ENCODE results near the gene SSC5D. TPM values are rescaled to one million over a fixed set of nuclear protein-coding genes. Genes with fewer than 3 reads are reported as not detected.

SSC5D gene
- total and polyA plus RNA-seq, 9 of the 15 experiments (the other 6 are each of a cell fraction or from before 2014, with no cell fraction given) = 0.04 to 0.71 (median 0.14) TPM; not detected in 2

- Histone ChIP-seq H3K79me2 (ENCODE audit: control insufficient read depth, insufficient read depth, low read length) (peaks cover 2% of the 10 kb centered on the region; the same call in 1 of the 3 replicates), H3K4me2 (ENCODE audit: insufficient read depth, low read length) (peak overlapping the region; percentile 53), H3K4me1 (replicated peaks in 1 of 2; ENCODE audit: control insufficient read depth in 2 of 2, insufficient read depth in 2 of 2, low read length in 2 of 2) (peaks cover 3 to 75% of the 10 kb centered on the region in 2 experiments), H3K9me1 (ENCODE audit: control insufficient read depth, insufficient read depth, low read length) (no peaks in the 10 kb centered on the region), H2AFZ (ENCODE audit: low read depth, low read length) (no peak overlapping the region), H3K4me3 (peak overlapping the region; percentile 28), H3K36me3 (ENCODE audit: control insufficient read depth, insufficient read depth, low read length) (peaks cover 29% of the 10 kb centered on the region; the same call in 2 of the 3 replicates), H3K27ac (ENCODE audit: extremely low read depth, low read depth, low read length) (no peak overlapping the region), H4K20me1 (replicated peaks; ENCODE audit: control insufficient read depth, insufficient read depth, low read length) (no peaks in the 10 kb centered on the region; the same call in 1 of the 2 replicates), H3K9ac (ENCODE audit: insufficient read depth in 1 of 2, low read depth in 2 of 2, low read length in 2 of 2) (peak overlapping the region in 1 of 2 experiments; percentile 15; a peak in 2 of 4 replicates), H3K27me3 (ENCODE audit: control insufficient read depth in 2 of 2, insufficient read depth in 2 of 2, low read length in 2 of 2) (peaks cover 0 to 14% of the 10 kb centered on the region in 2 experiments; a peak in 4 of 5 replicates), H3K9me3 (replicated peaks; ENCODE audit: control insufficient read depth, insufficient read depth, low read depth, low read length) (no peaks in the 10 kb centered on the region)
- no peak for ATAC-seq
- peak; percentile 27 to 64 (median 53) for DNase-seq (ENCODE audit: extremely low read depth in 1 of 4, low spot score in 3 of 4)
- intact Hi-C loops (cut with micrococcal nuclease) = loop anchor here (5.0 kb wide), 1 partner anchor 65 kb away; the partner anchor contains the start of gene RPL28
- in situ Hi-C loops (cut with MboI) = no loop called here
- ChIA-PET CTCF (ENCODE audit: low intra/inter-chr PET ratio) (interaction anchor here (1.1 kb wide), 1 partner anchor 52 kb away, joined by 6 read pairs; no protein-coding TSS in a partner anchor), POLR2A (interaction anchor here (0.6 to 2.0 kb wide), 7 partner anchors 8 to 362 kb away, joined by 3 to 7 read pairs (median 4); partner anchors contain the start of genes FIZ1 and ISOC2)
- BruUV-seq (replicated peaks) = no TSS peak
- WGBS (ENCODE audit: insufficient coverage, low coverage, missing lambda C conversion rate) = 1% methylated on average over 29 of the region's 57 CpGs
- no peak for FAIRE-seq
- no peak for TF ChIP-seq TCF3 (CRISPR knock-in tag; IDR thresholded peaks at IDR 0.05)
- TF ChIP-seq, protein P1, sequence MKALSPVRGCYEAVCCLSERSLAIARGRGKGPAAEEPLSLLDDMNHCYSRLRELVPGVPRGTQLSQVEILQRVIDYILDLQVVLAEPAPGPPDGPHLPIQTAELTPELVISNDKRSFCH (CRISPR knock-in tag; IDR thresholded peaks at IDR 0.05) = no peak
- TF ChIP-seq, protein P1 (tag; IDR thresholded peaks at IDR 0.05) = no peak
- TF ChIP-seq, protein P2, sequence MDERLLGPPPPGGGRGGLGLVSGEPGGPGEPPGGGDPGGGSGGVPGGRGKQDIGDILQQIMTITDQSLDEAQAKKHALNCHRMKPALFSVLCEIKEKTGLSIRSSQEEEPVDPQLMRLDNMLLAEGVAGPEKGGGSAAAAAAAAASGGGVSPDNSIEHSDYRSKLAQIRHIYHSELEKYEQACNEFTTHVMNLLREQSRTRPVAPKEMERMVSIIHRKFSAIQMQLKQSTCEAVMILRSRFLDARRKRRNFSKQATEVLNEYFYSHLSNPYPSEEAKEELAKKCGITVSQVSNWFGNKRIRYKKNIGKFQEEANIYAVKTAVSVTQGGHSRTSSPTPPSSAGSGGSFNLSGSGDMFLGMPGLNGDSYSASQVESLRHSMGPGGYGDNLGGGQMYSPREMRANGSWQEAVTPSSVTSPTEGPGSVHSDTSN (CRISPR knock-in tag; IDR thresholded peaks at IDR 0.05; ENCODE audit: low read depth) = no peak
- TF ChIP-seq, protein P2 (tag; conservative IDR thresholded peaks at IDR 0.05; ENCODE audit: low read depth) = 0 out of 2 replicates have a peak, but pooled peaks have one; percentile 7
- no peak for TF ChIP-seq ZNF140 (CRISPR knock-in tag; IDR thresholded peaks at IDR 0.05)
- TF ChIP-seq NFE2L1 (tag; IDR thresholded peaks at IDR 0.05; ENCODE audit: borderline replicate concordance, low read depth) = no peak
- TF ChIP-seq ESRRB (CRISPR knock-in tag; IDR thresholded peaks at IDR 0.05; ENCODE audit: borderline replicate concordance) = no peak
- TF ChIP-seq SUPT5H (IDR thresholded peaks at IDR 0.05) = peak; percentile 42; the same call in 1 of the 2 replicates
- TF ChIP-seq ETS2 (tag; IDR thresholded peaks at IDR 0.05; ENCODE audit: borderline replicate concordance, poor library complexity, severe bottlenecking) = no peak
- TF ChIP-seq, protein P3, sequence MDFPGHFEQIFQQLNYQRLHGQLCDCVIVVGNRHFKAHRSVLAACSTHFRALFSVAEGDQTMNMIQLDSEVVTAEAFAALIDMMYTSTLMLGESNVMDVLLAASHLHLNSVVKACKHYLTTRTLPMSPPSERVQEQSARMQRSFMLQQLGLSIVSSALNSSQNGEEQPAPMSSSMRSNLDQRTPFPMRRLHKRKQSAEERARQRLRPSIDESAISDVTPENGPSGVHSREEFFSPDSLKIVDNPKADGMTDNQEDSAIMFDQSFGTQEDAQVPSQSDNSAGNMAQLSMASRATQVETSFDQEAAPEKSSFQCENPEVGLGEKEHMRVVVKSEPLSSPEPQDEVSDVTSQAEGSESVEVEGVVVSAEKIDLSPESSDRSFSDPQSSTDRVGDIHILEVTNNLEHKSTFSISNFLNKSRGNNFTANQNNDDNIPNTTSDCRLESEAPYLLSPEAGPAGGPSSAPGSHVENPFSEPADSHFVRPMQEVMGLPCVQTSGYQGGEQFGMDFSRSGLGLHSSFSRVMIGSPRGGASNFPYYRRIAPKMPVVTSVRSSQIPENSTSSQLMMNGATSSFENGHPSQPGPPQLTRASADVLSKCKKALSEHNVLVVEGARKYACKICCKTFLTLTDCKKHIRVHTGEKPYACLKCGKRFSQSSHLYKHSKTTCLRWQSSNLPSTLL (IDR thresholded peaks at IDR 0.05) = no peak
- TF ChIP-seq ZNF79 (CRISPR knock-in tag; IDR thresholded peaks at IDR 0.05; ENCODE audit: low read depth) = no peak
- TF ChIP-seq PHF8 (IDR thresholded peaks at IDR 0.05; ENCODE audit: borderline replicate concordance, low read length) = no peak
- TF ChIP-seq, protein P4, sequence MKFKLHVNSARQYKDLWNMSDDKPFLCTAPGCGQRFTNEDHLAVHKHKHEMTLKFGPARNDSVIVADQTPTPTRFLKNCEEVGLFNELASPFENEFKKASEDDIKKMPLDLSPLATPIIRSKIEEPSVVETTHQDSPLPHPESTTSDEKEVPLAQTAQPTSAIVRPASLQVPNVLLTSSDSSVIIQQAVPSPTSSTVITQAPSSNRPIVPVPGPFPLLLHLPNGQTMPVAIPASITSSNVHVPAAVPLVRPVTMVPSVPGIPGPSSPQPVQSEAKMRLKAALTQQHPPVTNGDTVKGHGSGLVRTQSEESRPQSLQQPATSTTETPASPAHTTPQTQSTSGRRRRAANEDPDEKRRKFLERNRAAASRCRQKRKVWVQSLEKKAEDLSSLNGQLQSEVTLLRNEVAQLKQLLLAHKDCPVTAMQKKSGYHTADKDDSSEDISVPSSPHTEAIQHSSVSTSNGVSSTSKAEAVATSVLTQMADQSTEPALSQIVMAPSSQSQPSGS (CRISPR knock-in tag; IDR thresholded peaks at IDR 0.05) = no peak
Observed at GRCh38 chr19:55451965-55452748, 36.1 kb upstream of the SSC5D start.
